Stomach (tissue), 9 donors: Measurements from ENCODE around the gene EMC6. TPM values are rescaled to one million over a fixed set of nuclear protein-coding genes. Genes with fewer than 3 reads are reported as not detected.

Source experiments
- DNase-seq, 2 donors: peaks; one replicate each; pipeline versions ENCODE4 v3.0.0 to v3.0.0-alpha.2; 2013 to 2019
- H3K27ac ChIP-seq, 5 donors: fragments of 200-600 bp in 4 of 5; sonication (generic) in 4 of 5; one replicate each; pipeline ENCODE4 v1.5.1; 2013 to 2019; ENCODE audit warnings: mild to moderate bottlenecking in 1 of 5, moderate library complexity in 1 of 5
- H3K27me3 ChIP-seq, 3 donors: fragments of 200-600 bp; sonication (generic); one replicate each; pipeline ENCODE4 v1.5.1; 2017 to 2019; ENCODE audit warnings: mixed run types in 1 of 3
- H3K36me3 ChIP-seq, 4 donors: fragments of 200-600 bp; sonication (generic); 1 replicate in 3 of 4; 2 replicates in 1 of 4; pipeline ENCODE4 v1.5.1; 2016 to 2019
- H3K4me1 ChIP-seq, 4 donors: fragments of 200-600 bp; sonication (generic); one replicate each; pipeline ENCODE4 v1.5.1; 2016 to 2019
- H3K4me3 ChIP-seq, 4 donors: fragments of 200-600 bp; sonication (generic) in 3 of 4; one replicate each; pipeline ENCODE4 v1.5.1; 2016 to 2019; ENCODE audit warnings: mild to moderate bottlenecking in 1 of 4
- H3K9me3 ChIP-seq, 4 donors: fragments of 200-600 bp; sonication (generic); one replicate each; pipeline ENCODE4 v1.5.1; 2016 to 2019
- EP300 ChIP-seq: sonication (generic); formaldehyde crosslinking; IDR thresholded peaks from one replicate; pipeline ENCODE4 v1.6.1; 2017; ENCODE audit warnings: antibody characterized with exemption
- POLR2A ChIP-seq, 4 donors: fragments of 450-650 bp; IDR thresholded peaks; one replicate each; pipeline ENCODE4 v1.6.1; 2016; ENCODE audit warnings: antibody characterized with exemption in 4 of 4, control low read depth in 2 of 4, mild to moderate bottlenecking in 1 of 4, moderate library complexity in 1 of 4
- POLR2AphosphoS5 ChIP-seq, 3 donors: sonication (generic); formaldehyde crosslinking; IDR thresholded peaks; one replicate each; pipeline ENCODE4 v1.6.1; 2016; ENCODE audit warnings: antibody characterized with exemption in 3 of 3
- WGBS, 5 donors: extraction: QIAGEN DNeasy Blood & Tissue Kit in 3 of 5; methylation state at CpG; one replicate each; pipeline versions ENCODE4 v1.1.5 to v1.1.7; 2013 to 2018; 5-methylcytosine and 5-hydroxymethylcytosine counted together
- intact Hi-C: fragments of 100-400 bp; cut with DNase I; formaldehyde crosslinking; loops from one replicate; pipeline ENCODE4 v1.15.1; 2023; ENCODE audit warnings: low total_unique reads
- polyA plus RNA-seq, 3 donors: library from polyadenylated mRNA; stranded (reverse); fragments of 200-250 nt; gene quantifications; one replicate each; pipeline ENCODE4 v1.2.3, GENCODE V29; 2013
- total RNA-seq, 5 donors: library from RNA; depleted of rRNA; stranded (reverse); fragments of >200 nt; gene quantifications; one replicate each; pipeline versions ENCODE4 v1.1.0 to v1.2.3, GENCODE V29; 2014 to 2016
- TF ChIP-seq, protein P1 (sequence below), 7 experiments: fragments of 450-650 bp in 4 of 7; fragments of 200-600 bp in 3 of 7; sonication (generic) in 3 of 7; IDR thresholded peaks; one replicate each; pipeline ENCODE4 v1.5.1; 2016 to 2019; ENCODE audit warnings: antibody characterized with exemption in 7 of 7, control low read depth in 2 of 7, mild to moderate bottlenecking in 1 of 7
- donor health status: healthy with polysubstance abuse.
- donor health status: Bipolar disorder and iron deficiency.
- donor health status: healthy.

EMC6 gene
- total and polyA plus RNA-seq, 8 donors, result 2.6 to 75.6 (median 44.4) TPM; not detected in 2

DNA sequence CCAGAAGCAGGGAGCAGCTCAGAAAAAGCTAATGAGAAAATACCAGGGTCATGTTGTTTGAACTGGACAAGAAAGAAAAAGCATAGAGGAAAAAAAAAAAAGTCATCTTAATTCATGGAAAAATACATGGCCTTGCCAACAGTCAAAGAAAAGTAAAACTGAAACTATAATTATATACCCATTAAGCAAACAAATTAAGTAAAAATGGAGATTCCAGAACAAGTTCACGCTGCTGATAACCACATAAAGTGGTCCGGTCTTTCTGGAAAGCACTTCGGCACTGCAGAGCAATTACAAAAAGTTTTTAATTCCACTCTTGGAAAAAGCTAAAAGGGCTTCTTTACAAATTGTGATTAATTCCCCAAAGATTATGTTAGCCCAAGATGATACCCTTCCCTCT is 39.8 kb downstream of the EMC6 start:
- intact Hi-C loops, result no loop called here
- 27 to 50% (median 29%) methylated on average over 3 of the region's 3 CpGs for WGBS, 5 donors
- H3K9me3 ChIP-seq, result no peaks in the 10 kb centered on the region
- peaks cover 3 to 18% (median 13%) of the 10 kb centered on the region in 4 donors for H3K36me3 ChIP-seq
- H3K27ac ChIP-seq, result peak overlapping the region in 1 of 5 donors; percentile 39
- no peak for DNase-seq
- H3K4me1 ChIP-seq, result peaks cover 0 to 7% (median 0%) of the 10 kb centered on the region in 4 donors
- H3K27me3 ChIP-seq, result no peaks in the 10 kb centered on the region
- H3K4me3 ChIP-seq, result no peak overlapping the region
- TF ChIP-seq POLR2AphosphoS5 (IDR thresholded peaks at IDR 0.05) (no peak), EP300 (no peak), POLR2A (IDR thresholded peaks at IDR 0.05) (no peak)
- TF ChIP-seq, protein P1, sequence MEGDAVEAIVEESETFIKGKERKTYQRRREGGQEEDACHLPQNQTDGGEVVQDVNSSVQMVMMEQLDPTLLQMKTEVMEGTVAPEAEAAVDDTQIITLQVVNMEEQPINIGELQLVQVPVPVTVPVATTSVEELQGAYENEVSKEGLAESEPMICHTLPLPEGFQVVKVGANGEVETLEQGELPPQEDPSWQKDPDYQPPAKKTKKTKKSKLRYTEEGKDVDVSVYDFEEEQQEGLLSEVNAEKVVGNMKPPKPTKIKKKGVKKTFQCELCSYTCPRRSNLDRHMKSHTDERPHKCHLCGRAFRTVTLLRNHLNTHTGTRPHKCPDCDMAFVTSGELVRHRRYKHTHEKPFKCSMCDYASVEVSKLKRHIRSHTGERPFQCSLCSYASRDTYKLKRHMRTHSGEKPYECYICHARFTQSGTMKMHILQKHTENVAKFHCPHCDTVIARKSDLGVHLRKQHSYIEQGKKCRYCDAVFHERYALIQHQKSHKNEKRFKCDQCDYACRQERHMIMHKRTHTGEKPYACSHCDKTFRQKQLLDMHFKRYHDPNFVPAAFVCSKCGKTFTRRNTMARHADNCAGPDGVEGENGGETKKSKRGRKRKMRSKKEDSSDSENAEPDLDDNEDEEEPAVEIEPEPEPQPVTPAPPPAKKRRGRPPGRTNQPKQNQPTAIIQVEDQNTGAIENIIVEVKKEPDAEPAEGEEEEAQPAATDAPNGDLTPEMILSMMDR (IDR thresholded peaks at IDR 0.05), result no peak

DNA sequence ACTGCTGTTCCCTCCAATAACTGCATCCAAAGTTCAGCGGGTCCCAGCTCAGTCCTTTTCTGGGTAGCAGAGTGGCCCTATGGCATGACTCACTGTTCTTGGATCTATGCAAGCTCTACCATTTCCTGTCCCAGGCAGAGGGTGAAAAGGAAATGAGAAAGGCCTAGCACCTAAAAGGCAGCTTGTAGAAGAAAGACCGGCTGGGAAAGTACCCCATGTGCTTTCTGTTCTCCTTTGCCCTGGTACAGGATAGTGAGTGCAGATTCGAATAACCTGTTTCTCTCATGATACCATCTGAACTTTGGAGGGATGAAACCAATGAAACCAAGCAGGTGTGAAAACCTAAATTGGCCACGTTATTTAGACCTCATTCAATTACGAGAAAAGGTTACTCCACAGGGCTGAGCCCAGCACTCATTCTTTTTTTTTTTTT is 42.4 kb downstream of the EMC6 start:
- DNase-seq, result peak in 1 of 2 donors; percentile 69
- H3K27ac ChIP-seq, result peak overlapping the region in 2 of 5 donors; percentile 22 to 68
- H3K4me3 ChIP-seq, result no peak overlapping the region
- H3K36me3 ChIP-seq, result peaks cover 19 to 44% (median 37%) of the 10 kb centered on the region in 4 donors
- no peaks in the 10 kb centered on the region for H3K27me3 ChIP-seq
- 54 to 73% (median 68%) methylated on average over 5 of the region's 5 CpGs for WGBS, 5 donors
- H3K9me3 ChIP-seq, result no peaks in the 10 kb centered on the region
- intact Hi-C loops, result no loop called here
- TF ChIP-seq POLR2AphosphoS5 (IDR thresholded peaks at IDR 0.05) (peak in 1 of 3 donors; percentile 20), POLR2A (IDR thresholded peaks at IDR 0.05) (no peak), EP300 (no peak)
- peaks cover 0 to 7% (median 0%) of the 10 kb centered on the region in 4 donors for H3K4me1 ChIP-seq

DNA sequence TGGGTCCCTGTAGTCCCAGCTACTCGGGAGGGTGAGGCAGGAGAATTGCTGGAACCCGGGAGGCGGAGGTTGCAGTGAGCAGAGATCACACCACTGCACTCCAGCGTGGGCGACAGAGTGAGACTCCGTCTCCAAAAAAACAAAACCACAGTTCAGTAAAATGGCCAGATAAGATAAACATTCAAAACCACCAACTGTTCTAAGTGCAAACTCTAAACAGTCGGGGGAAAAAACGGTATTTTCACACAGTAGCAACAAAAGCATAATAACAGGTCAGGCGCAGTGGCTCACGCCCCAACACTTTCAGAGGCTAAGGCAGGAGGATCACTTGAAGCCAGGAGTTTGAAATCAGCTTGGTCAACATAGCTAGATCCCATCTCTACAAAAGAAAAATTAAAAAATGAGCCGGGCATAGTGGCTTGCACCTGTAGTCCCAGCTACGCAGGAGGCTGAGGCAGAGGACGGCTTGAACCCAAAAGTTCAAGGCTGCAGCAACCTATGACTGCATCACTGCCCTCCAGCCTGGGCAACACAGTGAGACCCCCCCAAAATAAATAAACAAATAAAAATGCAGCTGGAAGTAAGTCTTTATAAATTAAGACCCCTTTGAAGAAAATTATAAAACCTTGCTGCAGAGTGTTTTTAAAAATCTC is 44.3 kb downstream of the EMC6 start:
- no peaks in the 10 kb centered on the region for H3K9me3 ChIP-seq
- H3K36me3 ChIP-seq, result peaks cover 37 to 64% (median 57%) of the 10 kb centered on the region in 4 donors
- peaks cover 0 to 7% (median 0%) of the 10 kb centered on the region in 4 donors for H3K4me1 ChIP-seq
- peak overlapping the region in 1 of 5 donors; percentile 35 for H3K27ac ChIP-seq
- intact Hi-C loops, result no loop called here
- DNase-seq, result no peak
- H3K27me3 ChIP-seq, result no peaks in the 10 kb centered on the region
- 61 to 74% (median 72%) methylated on average over 13 of the region's 13 CpGs for WGBS, 5 donors
- TF ChIP-seq EP300 (no peak), POLR2AphosphoS5 (IDR thresholded peaks at IDR 0.05) (no peak), POLR2A (IDR thresholded peaks at IDR 0.05) (no peak)
- TF ChIP-seq, protein P1 (IDR thresholded peaks at IDR 0.05), result no peak
- H3K4me3 ChIP-seq, result no peak overlapping the region

DNA sequence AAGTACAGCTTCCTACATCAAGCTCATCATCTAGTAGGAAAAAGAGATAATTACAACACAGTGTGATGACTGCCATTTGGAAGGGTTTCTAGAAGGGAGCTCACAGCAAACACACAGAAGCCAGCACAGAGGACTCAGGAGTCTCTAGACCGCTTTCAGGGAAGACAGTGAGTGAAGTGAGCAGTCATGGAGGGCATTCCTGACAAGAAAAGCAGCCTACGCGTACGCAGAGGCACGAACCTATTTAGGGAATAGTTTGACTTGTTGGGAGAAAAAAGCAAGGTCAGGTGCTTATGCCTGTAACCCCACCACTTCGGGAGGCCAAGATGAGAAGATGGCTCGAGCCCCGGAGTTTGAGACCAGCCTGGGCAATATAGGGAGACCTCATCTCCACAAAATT is 46.7 kb downstream of the EMC6 start:
- no peak for DNase-seq
- H3K9me3 ChIP-seq, result no peaks in the 10 kb centered on the region
- H3K27ac ChIP-seq, result no peak overlapping the region
- H3K4me3 ChIP-seq, result no peak overlapping the region
- H3K27me3 ChIP-seq, result no peaks in the 10 kb centered on the region
- intact Hi-C loops, result no loop called here
- H3K36me3 ChIP-seq, result peaks cover 43 to 87% (median 79%) of the 10 kb centered on the region in 4 donors
- H3K4me1 ChIP-seq, result peaks cover 9 to 20% (median 12%) of the 10 kb centered on the region in 4 donors
- 85 to 96% (median 87%) methylated on average over 8 of the region's 8 CpGs for WGBS, 5 donors
- TF ChIP-seq POLR2A (IDR thresholded peaks at IDR 0.05), result no peak
- TF ChIP-seq POLR2AphosphoS5 (IDR thresholded peaks at IDR 0.05), result no peak
- no peak for TF ChIP-seq EP300
- TF ChIP-seq, protein P1 (IDR thresholded peaks at IDR 0.05), result no peak

DNA sequence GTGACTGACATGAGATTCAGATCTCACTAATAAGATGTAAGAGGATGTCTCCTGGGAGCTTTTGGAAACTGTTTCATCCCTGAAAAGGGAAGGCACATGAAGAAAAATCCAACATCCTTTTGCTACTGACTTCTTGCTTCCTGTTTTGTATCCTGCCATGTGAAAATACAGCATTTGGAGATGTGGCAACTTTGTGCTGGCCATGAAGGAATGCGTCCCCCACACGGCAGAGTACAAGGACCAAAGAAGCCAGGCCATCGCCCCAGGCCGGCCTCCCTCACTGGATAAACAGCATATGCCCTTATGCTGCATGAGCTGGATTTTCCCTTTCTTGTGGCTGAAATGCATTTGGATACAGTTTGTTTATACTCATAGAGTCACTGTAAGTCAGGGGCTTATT is 49.6 kb downstream of the EMC6 start:
- TF ChIP-seq, protein P1 (IDR thresholded peaks at IDR 0.05), result no peak
- TF ChIP-seq POLR2AphosphoS5 (IDR thresholded peaks at IDR 0.05) (no peak), POLR2A (IDR thresholded peaks at IDR 0.05) (no peak)
- WGBS, 5 donors, result 85 to 97% (median 88%) methylated on average over 4 of the region's 4 CpGs
- DNase-seq, result no peak
- intact Hi-C loops, result no loop called here
- H3K4me1 ChIP-seq, result peaks cover 16 to 41% (median 32%) of the 10 kb centered on the region in 4 donors
- no peaks in the 10 kb centered on the region for H3K27me3 ChIP-seq
- no peak overlapping the region for H3K4me3 ChIP-seq
- H3K27ac ChIP-seq, result no peak overlapping the region
- H3K9me3 ChIP-seq, result no peaks in the 10 kb centered on the region
- peaks cover 48 to 80% (median 71%) of the 10 kb centered on the region in 4 donors for H3K36me3 ChIP-seq
